K562 (cell line): ENCODE measurements around the gene CBFA2T2. TPM values are rescaled to one million over a fixed set of nuclear protein-coding genes. Genes with fewer than 3 reads are reported as not detected.

Experiments
- AFF4 ChIP-seq: sonication (generic); formaldehyde crosslinking; IDR thresholded peaks from 2 replicates; pipeline ENCODE4 v1.8.0; 2023; ENCODE audit warnings: mild to moderate bottlenecking, missing genetic modification reagents
- BCLAF1 ChIP-seq, 2 experiments: fragments of 450-650 bp in 1 of 2; IDR thresholded peaks; 2 replicates each; pipeline ENCODE4 v1.6.1; 2011 to 2017; ENCODE audit warnings: low read depth in 2 of 2, antibody characterized with exemption in 1 of 2, borderline replicate concordance in 1 of 2, low read length in 1 of 2, mild to moderate bottlenecking in 1 of 2, mixed read lengths in 1 of 2; ENCODE audit not compliant: control insufficient read depth in 1 of 2
- CEBPB ChIP-seq: fragments of 450-650 bp; IDR thresholded peaks from 2 replicates; pipeline ENCODE4 v1.6.1; 2016; ENCODE audit warnings: missing genetic modification characterization, missing compliant biosample characterization
- ESRRB ChIP-seq: fragments of 250-450 bp; sonication (Bioruptor Pico); IDR thresholded peaks from 2 replicates; pipeline ENCODE4 v1.5.0; 2020; ENCODE audit warnings: mild to moderate bottlenecking, moderate library complexity, borderline replicate concordance
- FOXM1 ChIP-seq, 2 experiments: fragments of 450-650 bp in 1 of 2; sonication (generic) in 1 of 2; formaldehyde crosslinking in 1 of 2; IDR thresholded peaks; 2 replicates each; pipeline versions ENCODE4 v1.6.1 to v1.9.0; 2017 to 2022; ENCODE audit warnings: low read depth in 2 of 2, mild to moderate bottlenecking in 2 of 2, missing genetic modification reagents in 1 of 2, moderate library complexity in 1 of 2
- HNRNPLL ChIP-seq: fragments of 200-400 bp; formaldehyde crosslinking; IDR thresholded peaks from 2 replicates; pipeline ENCODE4 v1.6.1; 2017; ENCODE audit warnings: low read length, low read depth, mild to moderate bottlenecking; ENCODE audit not compliant: poor library complexity, severe bottlenecking
- KLF16 ChIP-seq: IDR thresholded peaks from 2 replicates; pipeline ENCODE4 v1.6.1; 2016; ENCODE audit warnings: antibody characterized with exemption
- NR2C2 ChIP-seq, 2 experiments: fragments of 200-800 bp in 1 of 2; sonication (Bioruptor generic) in 1 of 2; sonication (generic) in 1 of 2; formaldehyde crosslinking in 1 of 2; IDR thresholded peaks; 2 replicates each; pipeline versions ENCODE4 v1.6.1 to v1.8.0; 2016 to 2022; ENCODE audit warnings: mild to moderate bottlenecking in 1 of 2, missing compliant biosample characterization in 1 of 2, missing genetic modification characterization in 1 of 2, missing genetic modification reagents in 1 of 2
- PHF8 ChIP-seq: fragments of 200-600 bp; sonication (generic); IDR thresholded peaks from 2 replicates; pipeline ENCODE4 v1.6.1; 2012; ENCODE audit warnings: mixed run types, mild to moderate bottlenecking, inconsistent platforms, low read length, moderate library complexity, borderline replicate concordance
- POLR3G ChIP-seq: IDR thresholded peaks from 2 replicates; pipeline ENCODE4 v1.6.1; 2011; ENCODE audit not compliant: insufficient read length, insufficient replicate concordance; ENCODE audit errors: extremely low read depth
- SFPQ ChIP-seq: fragments of 200-400 bp; formaldehyde crosslinking; IDR thresholded peaks from 2 replicates; pipeline ENCODE4 v1.6.1; 2017; ENCODE audit warnings: mild to moderate bottlenecking, low read depth, low read length, moderate library complexity
- TCF7 ChIP-seq: sonication (generic); IDR thresholded peaks from 2 replicates; pipeline ENCODE4 v1.6.1; 2016; ENCODE audit warnings: antibody characterized with exemption, borderline replicate concordance
- YY1 ChIP-seq, 3 experiments: IDR thresholded peaks; 2 replicates each; pipeline ENCODE4 v1.6.1; 2011; ENCODE audit warnings: low read length in 2 of 3, mild to moderate bottlenecking in 2 of 3, moderate library complexity in 2 of 3, borderline replicate concordance in 1 of 3, control low read depth in 1 of 3, low read depth in 1 of 3; ENCODE audit not compliant: insufficient read depth in 3 of 3, insufficient replicate concordance in 2 of 3, control insufficient read depth in 1 of 3, insufficient read length in 1 of 3; ENCODE audit errors: extremely low read depth in 1 of 3
- ZNF280B ChIP-seq: fragments of 250-450 bp; sonication (Bioruptor Pico); IDR thresholded peaks from 2 replicates; pipeline ENCODE4 v1.5.1; 2021; ENCODE audit warnings: mild to moderate bottlenecking
- polyA plus RNA-seq, 8 experiments: library from polyadenylated mRNA; depleted of rRNA in 4 of 8; stranded (reverse) in 5 of 8; unstranded in 3 of 8; fragments of >200 nt; fragmentation: Nextera tagmentation in 2 of 8; fragmentation: Illumina TruSeq in 1 of 8; extraction: Ambion mirVana in 2 of 8; extraction: Trizol in 1 of 8; gene quantifications; 2 replicates each; pipeline versions ENCODE4 v1.2.1 to v1.2.3, GENCODE V29; 2011 to 2014; ENCODE audit warnings: inconsistent platforms in 1 of 8, missing spikeins in 1 of 8
- total RNA-seq, 7 experiments: library from RNA; depleted of rRNA in 6 of 7; stranded (reverse); fragments of >200 nt in 6 of 7; fragmentation: Illumina TruSeq in 2 of 7; extraction: Trizol in 2 of 7; gene quantifications; 2 replicates each; pipeline versions ENCODE4 v1.2.1 to v1.2.3, GENCODE V29; 2011 to 2021; ENCODE audit warnings: low replicate concordance in 1 of 7

Gene CBFA2T2
- total and polyA plus RNA-seq, 9 of the 15 experiments (the other 6 are each of a cell fraction or from before 2014, with no cell fraction given) = 0.27 to 9.6 (median 5.8) TPM

DNA sequence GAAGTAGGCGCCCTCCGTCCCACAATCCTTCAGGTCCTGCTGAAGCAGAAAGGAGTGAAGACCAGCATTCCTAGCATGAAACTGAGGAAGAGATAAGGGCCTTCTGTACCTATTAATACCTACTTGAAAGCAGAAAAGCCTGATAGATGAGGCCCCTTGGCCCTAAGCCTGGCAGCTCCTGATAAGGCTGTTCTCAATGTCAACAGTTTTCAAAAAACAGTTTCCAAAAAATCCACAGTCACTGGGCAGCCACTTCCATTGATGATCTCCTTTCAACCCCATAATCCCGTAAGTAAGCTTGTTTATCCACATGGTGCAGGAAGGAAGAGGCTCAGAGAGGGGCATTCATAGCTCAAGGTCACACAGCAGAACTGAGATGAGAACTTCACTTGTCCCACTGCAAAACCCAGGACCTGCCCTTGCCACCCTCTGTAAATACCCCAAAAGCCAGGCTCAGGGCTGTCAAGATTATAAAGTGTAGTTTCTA is 199.1 kb downstream of the CBFA2T2 start (continued):
- TF ChIP-seq BCLAF1 (IDR thresholded peaks at IDR 0.05; ENCODE audit: borderline replicate concordance in 1 of 2, control insufficient read depth in 1 of 2, low read depth in 2 of 2, low read length in 1 of 2) (no peak), NR2C2 (CRISPR knock-in tag; IDR thresholded peaks at IDR 0.05) (no peak), NR2C2 (tag; IDR thresholded peaks at IDR 0.05) (no peak; the same call in 1 of the 2 replicates), TCF7 (peak; percentile 73; the same call in 1 of the 2 replicates), AFF4 (CRISPR knock-in tag) (no peak), SFPQ (no peak), HNRNPLL (no peak), ZNF280B (CRISPR knock-in tag) (no peak), YY1 (IDR thresholded peaks at IDR 0.05; ENCODE audit: borderline replicate concordance in 1 of 3, control insufficient read depth in 1 of 3, extremely low read depth in 1 of 3, insufficient read depth in 3 of 3, insufficient read length in 1 of 3, insufficient replicate concordance in 2 of 3, low read depth in 1 of 3, low read length in 2 of 3) (no peak), CEBPB (tag) (no peak), PHF8 (no peak), POLR3G (no peak), ESRRB (no peak), KLF16 (peak; percentile 89), FOXM1 (IDR thresholded peaks at IDR 0.05; ENCODE audit: low read depth) (peak; percentile 84), FOXM1 (CRISPR knock-in tag; IDR thresholded peaks at IDR 0.05; ENCODE audit: low read depth) (no peak)
